Measurements from ENCODE around the gene EXOC2.

DNA sequence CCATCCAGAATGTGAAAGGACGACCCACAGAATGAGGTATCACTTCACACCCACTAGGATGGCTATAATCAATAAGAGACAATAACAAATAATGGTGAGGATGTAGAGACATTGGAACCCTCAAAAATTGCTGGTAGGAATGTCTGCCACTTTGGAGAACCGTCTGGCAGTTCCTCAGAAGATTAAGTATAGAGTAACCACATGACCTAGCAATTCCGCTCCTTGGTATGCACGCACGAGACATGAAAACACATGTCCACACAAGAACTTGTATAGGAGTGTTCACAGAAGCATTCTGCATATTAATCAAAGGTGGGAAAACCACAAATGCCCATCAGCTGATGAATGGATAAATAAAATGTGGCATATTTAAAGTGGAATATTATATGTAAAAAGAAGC is 200.8 kb downstream of the EXOC2 start:
- TF ChIP-seq POLR2AphosphoS5 (IDR thresholded peaks at IDR 0.05; ENCODE audit: low read depth, low read length) (no peak), TAF1 (IDR thresholded peaks at IDR 0.05; ENCODE audit: low read depth, low read length) (no peak), POLR2A (IDR thresholded peaks at IDR 0.05; ENCODE audit: low read depth, low read length) (no peak)
